ENCODE measurements around the gene RGCC.

GRCh38 chr13:41409611-41410010 is 47.7 kb upstream of the RGCC start:
- TF ChIP-seq CTCF (IDR thresholded peaks at IDR 0.05) (no peak), POLR2A (IDR thresholded peaks at IDR 0.05) (no peak)
